Coronary artery (tissue), 2 donors: ENCODE measurements around the gene TRABD2B.

ENCODE experiments used
- DNase-seq: peaks from one replicate; pipeline ENCODE4 v3.0.0-alpha.2; 2017; ENCODE audit warnings: low spot score
- H3K27ac ChIP-seq, 2 donors: fragments of 200-600 bp; sonication (generic); one replicate each; pipeline ENCODE4 v1.5.1; 2016 to 2019
- H3K4me3 ChIP-seq: fragments of 200-600 bp; sonication (generic); 2 replicates; pipeline ENCODE4 v1.5.1; 2016; ENCODE audit warnings: mild to moderate bottlenecking, moderate library complexity
- TF ChIP-seq, protein P1 (sequence below): fragments of 200-600 bp; sonication (generic); IDR thresholded peaks from one replicate; pipeline ENCODE4 v1.5.1; 2019; ENCODE audit warnings: antibody characterized with exemption

Gene TRABD2B

DNA sequence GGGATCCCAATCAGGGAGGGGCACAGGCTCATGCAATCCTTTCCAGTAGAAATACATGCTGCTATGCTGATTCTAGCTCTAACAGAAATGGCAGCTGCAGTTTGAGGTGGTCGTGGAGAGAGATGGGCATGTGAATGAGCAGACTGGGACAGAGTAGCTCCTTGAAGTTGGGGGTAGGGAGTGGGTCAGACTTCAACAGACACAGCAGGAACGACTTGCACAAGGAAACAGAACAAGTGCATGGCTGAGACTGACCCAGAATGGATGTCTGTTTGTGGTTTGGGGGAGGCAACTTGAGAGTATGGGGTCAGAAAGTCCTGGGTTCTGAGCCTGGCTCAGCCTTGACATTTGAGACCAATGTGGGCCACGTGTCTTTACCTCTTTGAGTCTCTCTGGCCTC, 25.1 kb upstream of the TRABD2B start:
- Histone ChIP-seq H3K27ac (no peak overlapping the region), H3K4me3 (no peak overlapping the region)
- peak; percentile 50 for DNase-seq
- TF ChIP-seq, protein P1, sequence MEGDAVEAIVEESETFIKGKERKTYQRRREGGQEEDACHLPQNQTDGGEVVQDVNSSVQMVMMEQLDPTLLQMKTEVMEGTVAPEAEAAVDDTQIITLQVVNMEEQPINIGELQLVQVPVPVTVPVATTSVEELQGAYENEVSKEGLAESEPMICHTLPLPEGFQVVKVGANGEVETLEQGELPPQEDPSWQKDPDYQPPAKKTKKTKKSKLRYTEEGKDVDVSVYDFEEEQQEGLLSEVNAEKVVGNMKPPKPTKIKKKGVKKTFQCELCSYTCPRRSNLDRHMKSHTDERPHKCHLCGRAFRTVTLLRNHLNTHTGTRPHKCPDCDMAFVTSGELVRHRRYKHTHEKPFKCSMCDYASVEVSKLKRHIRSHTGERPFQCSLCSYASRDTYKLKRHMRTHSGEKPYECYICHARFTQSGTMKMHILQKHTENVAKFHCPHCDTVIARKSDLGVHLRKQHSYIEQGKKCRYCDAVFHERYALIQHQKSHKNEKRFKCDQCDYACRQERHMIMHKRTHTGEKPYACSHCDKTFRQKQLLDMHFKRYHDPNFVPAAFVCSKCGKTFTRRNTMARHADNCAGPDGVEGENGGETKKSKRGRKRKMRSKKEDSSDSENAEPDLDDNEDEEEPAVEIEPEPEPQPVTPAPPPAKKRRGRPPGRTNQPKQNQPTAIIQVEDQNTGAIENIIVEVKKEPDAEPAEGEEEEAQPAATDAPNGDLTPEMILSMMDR, result no peak

DNA sequence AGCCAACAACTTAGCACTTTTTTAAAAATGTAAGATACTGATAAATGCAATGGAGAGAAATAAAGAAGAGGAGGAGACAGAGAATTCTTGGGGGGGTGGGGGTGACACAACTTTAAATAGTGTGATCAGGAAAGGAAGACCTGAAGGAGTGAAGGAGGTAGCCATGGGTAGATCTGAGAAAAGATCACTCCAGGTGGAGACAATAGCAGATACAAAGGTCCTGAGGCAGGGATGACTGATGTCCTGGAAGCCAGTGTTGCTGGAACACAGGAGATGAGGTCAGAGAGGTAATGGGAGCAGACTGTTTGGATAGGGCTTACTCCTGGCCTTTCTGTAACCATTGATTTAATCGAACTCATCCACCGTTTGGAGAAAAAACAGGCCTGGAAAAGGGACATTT, 24.6 kb upstream of the TRABD2B start:
- no peak for DNase-seq
- H3K4me3 ChIP-seq, result no peak overlapping the region
- H3K27ac ChIP-seq, result no peak overlapping the region
- TF ChIP-seq, protein P1, result no peak

DNA sequence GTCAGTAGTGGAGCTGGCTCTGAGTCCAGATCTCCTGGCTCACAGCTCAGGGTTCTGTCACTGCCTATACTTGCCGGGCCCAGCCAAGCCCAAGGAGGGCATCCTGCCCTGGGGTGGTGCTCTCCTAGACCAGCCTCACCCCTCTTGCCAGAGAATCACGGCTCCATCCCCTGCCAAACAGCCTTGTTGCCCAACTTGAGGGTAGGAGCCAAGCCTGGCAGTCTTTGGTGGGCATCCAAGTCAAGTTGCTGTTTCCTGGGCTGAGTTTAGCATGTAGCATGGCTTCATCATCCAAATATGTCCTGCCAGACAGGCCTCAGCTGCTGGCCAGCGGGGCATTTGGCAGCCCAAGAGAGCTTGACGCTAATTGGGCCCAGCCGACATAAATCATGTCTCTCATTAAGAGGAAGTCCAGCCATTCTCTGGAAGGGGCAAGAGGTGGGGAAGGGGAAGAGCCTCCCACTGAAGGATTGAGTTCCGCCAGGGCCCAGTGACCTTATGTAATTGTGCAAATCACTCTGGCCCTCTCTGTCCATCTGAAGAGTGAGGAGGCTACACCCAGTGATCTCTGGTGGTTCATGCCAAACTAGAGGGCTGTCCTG, 22.6 kb upstream of the TRABD2B start:
- Histone ChIP-seq H3K27ac (peak overlapping the region; percentile 82 to 85), H3K4me3 (no peak overlapping the region)
- TF ChIP-seq, protein P1, result no peak
- peak; percentile 95 for DNase-seq

DNA sequence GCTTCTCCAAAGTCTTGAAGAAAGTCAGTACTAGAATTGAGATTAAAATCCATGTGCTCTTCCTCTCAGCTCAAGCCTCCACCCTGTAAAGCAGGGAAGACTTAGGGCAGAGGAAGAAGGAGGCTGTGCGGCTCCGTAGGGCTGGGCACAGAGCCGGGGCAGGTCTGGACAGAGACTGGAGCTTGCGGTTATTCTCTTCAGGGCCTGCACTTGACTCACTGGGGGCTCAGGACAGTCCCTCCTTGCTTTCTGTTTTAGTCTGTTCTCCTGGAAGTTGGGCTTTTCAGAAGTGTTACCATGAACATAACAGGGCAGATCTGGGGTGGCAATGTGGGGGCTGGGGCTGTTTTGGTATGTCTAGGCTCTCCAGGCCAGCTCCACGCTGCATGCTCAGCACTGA, 21.6 kb upstream of the TRABD2B start:
- DNase-seq, result peak; percentile 40
- Histone ChIP-seq H3K27ac (peak overlapping the region; percentile 82 to 85), H3K4me3 (no peak overlapping the region)
- TF ChIP-seq, protein P1, result no peak

DNA sequence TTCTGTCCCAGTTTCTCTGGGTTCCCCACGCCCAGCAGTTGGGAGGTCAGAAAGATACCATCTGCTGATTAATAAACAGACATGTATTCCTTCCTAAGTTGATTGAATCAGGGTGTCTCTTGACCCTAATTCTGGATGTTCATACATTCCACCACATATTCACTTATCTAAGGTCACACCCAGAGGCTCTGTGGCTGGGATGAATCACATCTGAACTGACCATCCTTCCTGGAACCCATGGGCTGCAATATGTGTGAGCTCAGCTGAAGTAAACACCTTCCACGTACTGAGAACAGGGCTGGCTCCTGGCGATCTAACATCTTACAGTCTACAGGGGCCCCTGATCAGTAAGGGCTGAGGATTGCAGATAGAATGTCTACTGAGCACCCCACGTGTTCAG, 20.5 kb upstream of the TRABD2B start:
- DNase-seq, result peak; percentile 65
- Histone ChIP-seq H3K27ac (peak overlapping the region in 1 of 2 donors; percentile 7), H3K4me3 (no peak overlapping the region)
- TF ChIP-seq, protein P1, result no peak

DNA sequence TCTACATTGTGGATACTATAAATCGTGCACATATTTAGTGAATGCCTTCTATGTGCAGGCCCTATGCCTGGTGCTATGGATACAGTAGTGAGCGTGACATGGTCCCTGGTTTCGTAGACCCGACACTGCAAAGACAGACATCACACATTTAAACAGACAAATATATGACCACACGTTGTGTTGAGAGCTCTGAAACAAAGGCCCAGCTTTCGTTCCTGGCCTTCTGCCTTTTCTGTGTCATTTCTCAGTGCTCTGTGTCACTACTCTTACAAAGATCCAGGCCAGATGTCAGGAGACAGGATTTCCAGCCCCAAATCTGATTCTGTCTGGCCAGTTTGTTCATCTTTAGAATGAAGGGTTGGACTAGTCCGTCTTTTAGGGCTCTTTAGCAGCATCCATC, 19.3 kb upstream of the TRABD2B start:
- no peak for DNase-seq
- H3K4me3 ChIP-seq, result no peak overlapping the region
- TF ChIP-seq, protein P1, result no peak
- H3K27ac ChIP-seq, result peak overlapping the region; percentile 28 to 35

DNA sequence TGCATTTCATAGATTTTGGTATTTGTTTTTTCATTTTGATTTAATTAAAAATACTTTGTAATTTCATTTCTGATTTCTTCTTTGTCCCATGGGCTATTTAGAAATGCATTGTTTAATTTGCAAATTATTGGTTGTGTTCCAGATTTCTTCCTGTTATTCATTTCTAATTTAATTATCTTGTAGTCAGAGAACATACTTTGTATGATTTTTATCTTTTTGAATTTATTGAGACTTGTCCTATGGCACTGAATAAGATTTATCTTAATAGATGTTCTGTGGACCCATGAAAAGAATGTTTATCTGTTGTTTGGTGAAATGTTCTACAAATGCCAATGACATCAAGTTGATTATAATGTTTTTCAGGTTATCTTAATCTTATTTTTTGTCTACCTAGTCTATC, 16.1 kb upstream of the TRABD2B start:
- Histone ChIP-seq H3K4me3 (no peak overlapping the region), H3K27ac (no peak overlapping the region)
- DNase-seq, result no peak
- TF ChIP-seq, protein P1, result no peak
